ENCODE data around the gene METTL17. TPM values are rescaled to one million over a fixed set of nuclear protein-coding genes. Genes with fewer than 3 reads are reported as not detected.
"Not testable (repeated sequence)": the region's sequence is repeated elsewhere in the genome, so short reads cannot be mapped to it uniquely, and the experiment has no call there.

Gene METTL17
- total RNA-seq, 1 donor from 2014 or later, result 94.7 TPM

DNA sequence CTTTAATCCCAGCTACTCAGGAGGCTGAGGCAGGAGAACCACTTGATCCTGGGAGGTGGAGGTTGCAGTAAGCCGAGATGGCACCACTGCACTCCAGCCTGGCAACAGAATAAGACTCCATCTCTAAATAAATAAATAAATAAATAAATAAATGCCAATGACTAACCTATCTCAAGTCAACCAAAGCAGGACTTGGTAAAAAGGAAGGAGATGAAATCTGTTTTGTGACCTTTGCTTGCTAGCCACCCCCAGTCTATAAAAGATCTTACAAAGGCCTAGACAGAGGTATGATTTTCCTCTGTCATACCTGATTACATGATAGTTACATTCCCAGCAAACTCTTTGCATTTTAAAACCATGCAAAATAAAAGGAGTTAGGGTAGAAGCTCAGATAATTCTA lies 13.5 kb upstream of the METTL17 start:
- no peak overlapping the region for H3K27ac Mint-ChIP-seq
- peaks cover 5% of the 10 kb centered on the region for H3K4me1 Mint-ChIP-seq
- ATAC-seq (ENCODE audit: low read depth) (no peak), DNase-seq (no peak)
- no peaks in the 10 kb centered on the region for H3K36me3 Mint-ChIP-seq (ENCODE audit: low read depth)
- POLR2A ChIA-PET, result no interaction called here
- H3K4me3 Mint-ChIP-seq, result no peak overlapping the region
- CTCF ChIA-PET, result no interaction called here
- no peaks in the 10 kb centered on the region for H3K9me3 Mint-ChIP-seq
- H3K27me3 Mint-ChIP-seq, result peaks cover 28% of the 10 kb centered on the region
- TF ChIP-seq, protein P1, sequence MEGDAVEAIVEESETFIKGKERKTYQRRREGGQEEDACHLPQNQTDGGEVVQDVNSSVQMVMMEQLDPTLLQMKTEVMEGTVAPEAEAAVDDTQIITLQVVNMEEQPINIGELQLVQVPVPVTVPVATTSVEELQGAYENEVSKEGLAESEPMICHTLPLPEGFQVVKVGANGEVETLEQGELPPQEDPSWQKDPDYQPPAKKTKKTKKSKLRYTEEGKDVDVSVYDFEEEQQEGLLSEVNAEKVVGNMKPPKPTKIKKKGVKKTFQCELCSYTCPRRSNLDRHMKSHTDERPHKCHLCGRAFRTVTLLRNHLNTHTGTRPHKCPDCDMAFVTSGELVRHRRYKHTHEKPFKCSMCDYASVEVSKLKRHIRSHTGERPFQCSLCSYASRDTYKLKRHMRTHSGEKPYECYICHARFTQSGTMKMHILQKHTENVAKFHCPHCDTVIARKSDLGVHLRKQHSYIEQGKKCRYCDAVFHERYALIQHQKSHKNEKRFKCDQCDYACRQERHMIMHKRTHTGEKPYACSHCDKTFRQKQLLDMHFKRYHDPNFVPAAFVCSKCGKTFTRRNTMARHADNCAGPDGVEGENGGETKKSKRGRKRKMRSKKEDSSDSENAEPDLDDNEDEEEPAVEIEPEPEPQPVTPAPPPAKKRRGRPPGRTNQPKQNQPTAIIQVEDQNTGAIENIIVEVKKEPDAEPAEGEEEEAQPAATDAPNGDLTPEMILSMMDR (IDR thresholded peaks at IDR 0.05), result no peak
- intact Hi-C loops (cut with micrococcal nuclease), result loop anchor here (10.0 kb wide), 1 partner anchor 641 kb away; the partner anchor contains the start of gene CCNB1IP1

DNA sequence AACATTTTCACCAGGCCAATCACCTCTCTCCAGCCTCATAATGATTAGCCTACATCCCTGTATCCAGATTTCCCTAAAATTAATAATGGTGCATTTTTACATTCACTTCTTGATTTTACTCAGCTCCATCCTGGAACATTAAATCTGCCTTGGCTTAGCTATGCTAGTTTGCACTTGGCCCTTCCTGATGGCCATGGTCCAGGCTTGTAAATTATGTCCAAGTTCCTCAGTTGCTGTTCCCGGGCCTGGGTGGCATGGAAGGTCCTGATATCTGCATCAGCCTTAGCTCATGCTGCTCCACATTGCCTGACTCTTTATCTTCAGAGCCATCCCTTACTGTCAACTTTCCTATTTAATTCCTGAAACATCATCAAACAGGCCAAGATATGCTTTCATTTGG lies 11.1 kb upstream of the METTL17 start:
- intact Hi-C loops (cut with micrococcal nuclease), result loop anchor here (10.0 kb wide), 1 partner anchor 644 kb away; the partner anchor contains the start of gene CCNB1IP1
- H3K9me3 Mint-ChIP-seq, result no peaks in the 10 kb centered on the region
- CTCF ChIA-PET, result no interaction called here
- no peak overlapping the region for H3K4me3 Mint-ChIP-seq
- H3K36me3 Mint-ChIP-seq (ENCODE audit: low read depth), result no peaks in the 10 kb centered on the region
- DNase-seq (no peak), ATAC-seq (ENCODE audit: low read depth) (no peak)
- POLR2A ChIA-PET, result no interaction called here
- TF ChIP-seq, protein P1 (IDR thresholded peaks at IDR 0.05), result no peak
- H3K27ac Mint-ChIP-seq, result no peak overlapping the region
- no peaks in the 10 kb centered on the region for H3K4me1 Mint-ChIP-seq
- H3K27me3 Mint-ChIP-seq, result peaks cover 13% of the 10 kb centered on the region

DNA sequence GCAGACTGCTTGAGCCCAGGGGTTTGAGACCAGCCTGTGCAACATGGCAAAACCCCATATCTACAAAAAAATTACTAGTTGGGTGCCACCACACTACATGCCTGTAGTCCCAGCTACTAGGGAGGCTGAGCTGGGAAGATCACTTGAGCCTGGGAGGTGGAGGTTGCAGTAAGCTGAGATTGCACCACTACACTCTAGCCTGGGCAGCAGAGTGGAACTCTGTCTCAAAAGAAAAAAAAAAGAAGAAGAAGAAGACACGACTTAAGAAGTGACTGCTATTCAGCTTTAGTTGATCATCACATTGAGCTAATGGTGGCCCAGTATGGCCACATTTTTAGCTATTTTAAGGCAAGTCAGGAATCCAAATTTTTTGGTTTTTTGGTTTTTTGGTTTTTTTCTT lies 8.9 kb upstream of the METTL17 start:
- no peak overlapping the region for H3K4me3 Mint-ChIP-seq

DNA sequence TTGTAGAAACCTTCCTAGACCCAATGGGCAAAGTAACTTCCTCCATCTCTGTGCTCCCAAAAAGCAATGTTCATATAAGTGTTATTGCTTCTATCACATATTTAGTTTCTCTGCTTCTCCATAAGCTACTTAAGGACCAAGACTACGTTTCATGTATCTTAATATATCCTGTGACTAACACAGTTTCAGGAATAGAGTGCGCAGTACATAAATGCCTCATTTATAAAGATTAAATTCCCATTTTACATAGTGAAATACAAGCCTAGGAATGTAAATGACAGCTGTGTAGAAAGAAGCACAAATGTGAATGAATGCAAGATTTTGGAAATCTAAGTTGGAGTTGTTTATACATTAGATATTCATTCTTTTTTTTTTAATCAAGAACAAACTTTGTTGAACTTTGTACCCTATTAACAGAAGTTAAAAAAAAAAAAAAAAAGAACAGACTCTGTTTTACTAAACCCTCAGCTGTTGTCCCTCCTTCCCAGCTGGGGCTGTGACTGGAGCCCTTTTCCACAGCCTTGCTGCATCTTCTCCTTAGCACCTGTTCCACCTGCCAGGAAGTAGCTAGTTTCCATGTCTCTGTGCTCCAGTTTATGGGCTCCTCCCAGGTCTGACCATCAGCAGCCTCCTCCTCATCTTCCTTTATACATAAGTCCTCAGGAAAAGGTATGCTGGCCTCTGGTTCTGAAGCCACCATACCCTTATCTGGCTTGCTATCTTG lies 7.0 kb upstream of the METTL17 start:
- Mint-ChIP-seq H3K4me1 (no peaks in the 10 kb centered on the region), H3K36me3 (ENCODE audit: low read depth) (no peaks in the 10 kb centered on the region), H3K27ac (no peak overlapping the region), H3K9me3 (no peaks in the 10 kb centered on the region), H3K27me3 (peaks cover 12% of the 10 kb centered on the region), H3K4me3 (no peak overlapping the region)
- DNase-seq (no peak), ATAC-seq (ENCODE audit: low read depth) (no peak)
- intact Hi-C loops (cut with micrococcal nuclease), result no loop called here
- CTCF ChIA-PET, result interaction anchor here (1.4 kb wide), 1 partner anchor 12 kb away, joined by 7 read pairs; no protein-coding TSS in a partner anchor
- TF ChIP-seq, protein P1 (IDR thresholded peaks at IDR 0.05), result no peak
- POLR2A ChIA-PET, result interaction anchor here (0.6 to 0.7 kb wide), 2 partner anchors 202 to 461 kb away, joined by 3 read pairs; no protein-coding TSS in a partner anchor

More for the DNA sequence above, 8.9 kb upstream of the METTL17 start:
- peaks cover 12% of the 10 kb centered on the region for H3K27me3 Mint-ChIP-seq
- DNase-seq (no peak), ATAC-seq (ENCODE audit: low read depth) (no peak)
- TF ChIP-seq, protein P1 (IDR thresholded peaks at IDR 0.05), result no peak
- no peak overlapping the region for H3K27ac Mint-ChIP-seq
- no peaks in the 10 kb centered on the region for H3K36me3 Mint-ChIP-seq (ENCODE audit: low read depth)
- H3K4me1 Mint-ChIP-seq, result no peaks in the 10 kb centered on the region
- CTCF ChIA-PET, result interaction anchor here (0.9 to 1.5 kb wide), 2 partner anchors 10 to 34 kb away, joined by 4 read pairs; no protein-coding TSS in a partner anchor
- POLR2A ChIA-PET, result no interaction called here
- no peaks in the 10 kb centered on the region for H3K9me3 Mint-ChIP-seq
- intact Hi-C loops (cut with micrococcal nuclease), result no loop called here

DNA sequence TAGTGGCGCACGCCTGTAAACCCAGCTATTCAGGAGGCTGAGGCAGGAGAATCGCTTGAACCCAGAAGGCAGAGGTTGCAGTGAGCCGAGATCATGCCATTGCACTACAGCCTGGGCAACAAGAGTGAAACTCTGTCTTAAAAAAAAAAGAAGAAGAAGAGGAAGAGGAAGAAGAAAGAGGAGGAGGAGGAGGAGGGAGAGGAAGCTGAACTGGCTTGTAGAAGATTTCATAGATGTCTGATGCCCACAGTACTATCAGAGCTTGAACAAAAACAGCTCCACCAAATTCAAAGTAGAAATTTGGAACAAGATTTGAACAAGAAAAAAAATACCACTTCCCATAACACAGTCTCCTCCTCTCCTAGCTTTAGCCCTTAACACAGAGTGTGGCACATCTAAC lies 4.1 kb upstream of the METTL17 start:
- CTCF ChIA-PET, result interaction anchor here (1.2 kb wide), 1 partner anchor 15 kb away, joined by 4 read pairs; no protein-coding TSS in a partner anchor
- POLR2A ChIA-PET; H3K27me3 Mint-ChIP-seq; intact Hi-C loops (cut with micrococcal nuclease); DNase-seq; H3K9me3 Mint-ChIP-seq; ATAC-seq (ENCODE audit: low read depth); H3K36me3 Mint-ChIP-seq (ENCODE audit: low read depth); H3K27ac Mint-ChIP-seq; H3K4me3 Mint-ChIP-seq: not testable (repeated sequence)
- H3K4me1 Mint-ChIP-seq, result peaks cover 18% of the 10 kb centered on the region

Data from activated B cell treated with CpG ODN at 0.5 μM for 24 hours (primary cell).